Measurements from ENCODE around the gene SFN. TPM values are rescaled to one million over a fixed set of nuclear protein-coding genes. Genes with fewer than 3 reads are reported as not detected.

The SFN gene
- total RNA-seq, 1 experiment from 2014 or later: 245 TPM

DNA sequence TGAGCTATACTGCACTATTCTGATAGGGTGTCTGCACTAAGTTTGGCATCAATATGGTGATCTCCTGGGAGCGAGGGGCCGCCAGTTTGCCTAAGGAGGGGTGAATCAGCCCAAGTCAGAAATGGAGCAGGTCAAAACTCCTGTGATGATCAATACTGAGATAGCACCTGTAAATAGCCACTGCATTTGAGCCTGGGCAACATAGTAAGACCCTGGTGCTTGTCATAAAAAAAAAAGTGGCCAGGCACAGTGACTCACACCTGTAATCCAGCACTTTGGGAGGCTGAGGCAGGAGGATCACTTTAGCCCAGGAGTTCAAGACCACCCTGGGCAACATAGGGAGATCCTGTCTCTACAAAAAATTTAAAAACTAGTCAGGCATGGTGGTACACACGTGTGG lies 48.1 kb upstream of the SFN start (continued):
- TF ChIP-seq YY1 (IDR thresholded peaks at IDR 0.05; ENCODE audit: extremely low read depth, insufficient replicate concordance, low read depth, low read length) (no peak), ZNF274 (IDR thresholded peaks at IDR 0.05; ENCODE audit: low read depth, low read length) (no peak)

- H3K79me2 ChIP-seq (ENCODE audit: insufficient read depth, low read length): no peaks in the 10 kb centered on the region
- TF ChIP-seq, protein P1, sequence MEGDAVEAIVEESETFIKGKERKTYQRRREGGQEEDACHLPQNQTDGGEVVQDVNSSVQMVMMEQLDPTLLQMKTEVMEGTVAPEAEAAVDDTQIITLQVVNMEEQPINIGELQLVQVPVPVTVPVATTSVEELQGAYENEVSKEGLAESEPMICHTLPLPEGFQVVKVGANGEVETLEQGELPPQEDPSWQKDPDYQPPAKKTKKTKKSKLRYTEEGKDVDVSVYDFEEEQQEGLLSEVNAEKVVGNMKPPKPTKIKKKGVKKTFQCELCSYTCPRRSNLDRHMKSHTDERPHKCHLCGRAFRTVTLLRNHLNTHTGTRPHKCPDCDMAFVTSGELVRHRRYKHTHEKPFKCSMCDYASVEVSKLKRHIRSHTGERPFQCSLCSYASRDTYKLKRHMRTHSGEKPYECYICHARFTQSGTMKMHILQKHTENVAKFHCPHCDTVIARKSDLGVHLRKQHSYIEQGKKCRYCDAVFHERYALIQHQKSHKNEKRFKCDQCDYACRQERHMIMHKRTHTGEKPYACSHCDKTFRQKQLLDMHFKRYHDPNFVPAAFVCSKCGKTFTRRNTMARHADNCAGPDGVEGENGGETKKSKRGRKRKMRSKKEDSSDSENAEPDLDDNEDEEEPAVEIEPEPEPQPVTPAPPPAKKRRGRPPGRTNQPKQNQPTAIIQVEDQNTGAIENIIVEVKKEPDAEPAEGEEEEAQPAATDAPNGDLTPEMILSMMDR (IDR thresholded peaks at IDR 0.05 in 2 of 3, conservative IDR thresholded peaks at IDR 0.05 in 1 of 3; ENCODE audit: borderline replicate concordance in 1 of 3, insufficient read depth in 1 of 3, low read depth in 2 of 3, low read length in 2 of 3): peak; percentile 3 to 23 (median 14); a peak in 1 of 6 replicates
- TF ChIP-seq CBX3 (IDR thresholded peaks at IDR 0.05; ENCODE audit: low read depth) (no peak), JUND (IDR thresholded peaks at IDR 0.05) (no peak), TCF7L2 (IDR thresholded peaks at IDR 0.05; ENCODE audit: borderline replicate concordance, extremely low read depth, insufficient read depth, insufficient read length) (no peak), YY1 (IDR thresholded peaks at IDR 0.05; ENCODE audit: extremely low read depth, insufficient replicate concordance, low read depth, low read length) (no peak)
- no TSS peak for BruUV-seq (replicated peaks)
- POLR2A ChIA-PET: no interaction called here
- no peaks in the 10 kb centered on the region for H3K9me3 ChIP-seq (ENCODE audit: control insufficient read depth in 1 of 2, insufficient read depth in 1 of 2, low read depth in 1 of 2, low read length in 2 of 2)
- ATAC-seq: peak; percentile 62
- H2AFZ ChIP-seq (ENCODE audit: low read depth, low read length, poor library complexity, severe bottlenecking): no peak overlapping the region
- no peaks in the 10 kb centered on the region for H3K9me2 ChIP-seq (ENCODE audit: insufficient read depth)
- peaks cover 12 to 23% of the 10 kb centered on the region in 2 experiments for H3K4me1 ChIP-seq (ENCODE audit: control insufficient read depth in 1 of 2, insufficient read depth in 2 of 2, low read length in 2 of 2)
- CTCF ChIA-PET: interaction anchor here (0.7 to 2.4 kb wide), 2 partner anchors 10 to 143 kb away, joined by 3 to 10 read pairs; no protein-coding TSS in a partner anchor
- H3K36me3 ChIP-seq (ENCODE audit: control insufficient read depth in 1 of 2, insufficient read depth in 2 of 2, low read length in 2 of 2): no peaks in the 10 kb centered on the region
- H4K20me1 ChIP-seq (ENCODE audit: insufficient read depth): no peaks in the 10 kb centered on the region
- RAD21 ChIA-PET (ENCODE audit: low non-redundant PET in 1 of 2, low total read pairs in 2 of 2, uncharacterized antibody in 2 of 2, unreplicated experiment in 2 of 2): interaction anchor here in 1 of 2 experiments (0.5 kb wide), 1 partner anchor 25 kb away, joined by 3 read pairs; no protein-coding TSS in a partner anchor
- no peaks in the 10 kb centered on the region for H3K27me3 ChIP-seq (ENCODE audit: insufficient read depth, low read length)
- no peak overlapping the region for H3K4me2 ChIP-seq (ENCODE audit: low read length)
- no peak overlapping the region for H3K4me3 ChIP-seq (replicated peaks in 1 of 2; ENCODE audit: low read depth in 1 of 2, low read length in 2 of 2)
- H3K9ac ChIP-seq (ENCODE audit: low read length): no peak overlapping the region
- intact Hi-C loops (cut with micrococcal nuclease): no loop called here
- no peak overlapping the region for H3K27ac ChIP-seq (ENCODE audit: low read depth, low read length)
- DNase-seq (ENCODE audit: low read depth, low spot score): no peak
Observed at GRCh38 chr1:26820784-26821269, 42.1 kb upstream of the SFN start.
